Esophagus muscularis mucosa (tissue), 4 donors: ENCODE measurements around the gene MAP7.

ENCODE experiments used
- EP300 ChIP-seq: sonication (generic); formaldehyde crosslinking; IDR thresholded peaks from one replicate; pipeline ENCODE4 v1.6.1; 2017; ENCODE audit warnings: antibody characterized with exemption
- POLR2A ChIP-seq: fragments of 450-650 bp; IDR thresholded peaks from one replicate; pipeline ENCODE4 v1.6.1; 2017; ENCODE audit warnings: antibody characterized with exemption, moderate library complexity, mild to moderate bottlenecking, low read depth
- TF ChIP-seq, protein P1 (sequence below), 3 experiments: fragments of 200-600 bp in 2 of 3; fragments of 450-650 bp in 1 of 3; sonication (generic) in 2 of 3; IDR thresholded peaks; one replicate each; pipeline ENCODE4 v1.5.1; 2017 to 2019; ENCODE audit warnings: antibody characterized with exemption in 3 of 3, mild to moderate bottlenecking in 2 of 3, moderate library complexity in 1 of 3

GRCh38 chr6:136576821-136577220, 26.6 kb upstream of the MAP7 start:
- TF ChIP-seq, protein P1, sequence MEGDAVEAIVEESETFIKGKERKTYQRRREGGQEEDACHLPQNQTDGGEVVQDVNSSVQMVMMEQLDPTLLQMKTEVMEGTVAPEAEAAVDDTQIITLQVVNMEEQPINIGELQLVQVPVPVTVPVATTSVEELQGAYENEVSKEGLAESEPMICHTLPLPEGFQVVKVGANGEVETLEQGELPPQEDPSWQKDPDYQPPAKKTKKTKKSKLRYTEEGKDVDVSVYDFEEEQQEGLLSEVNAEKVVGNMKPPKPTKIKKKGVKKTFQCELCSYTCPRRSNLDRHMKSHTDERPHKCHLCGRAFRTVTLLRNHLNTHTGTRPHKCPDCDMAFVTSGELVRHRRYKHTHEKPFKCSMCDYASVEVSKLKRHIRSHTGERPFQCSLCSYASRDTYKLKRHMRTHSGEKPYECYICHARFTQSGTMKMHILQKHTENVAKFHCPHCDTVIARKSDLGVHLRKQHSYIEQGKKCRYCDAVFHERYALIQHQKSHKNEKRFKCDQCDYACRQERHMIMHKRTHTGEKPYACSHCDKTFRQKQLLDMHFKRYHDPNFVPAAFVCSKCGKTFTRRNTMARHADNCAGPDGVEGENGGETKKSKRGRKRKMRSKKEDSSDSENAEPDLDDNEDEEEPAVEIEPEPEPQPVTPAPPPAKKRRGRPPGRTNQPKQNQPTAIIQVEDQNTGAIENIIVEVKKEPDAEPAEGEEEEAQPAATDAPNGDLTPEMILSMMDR (IDR thresholded peaks at IDR 0.05): no peak
- TF ChIP-seq POLR2A (no peak), EP300 (no peak)
